NCI-H345 treated with DMSO at 0.1 percent for 48 hours (cell line): ENCODE results near the gene LASP1.

Experiments
- DNase-seq: peaks from one replicate; lab custom pipeline; 2025; ENCODE audit not compliant: unreplicated experiment; lab: John Stamatoyannopoulos, UW

LASP1 gene

GRCh38 chr17:38868817-38869525 lies 887 bp upstream of the LASP1 start:
- peak; percentile 88 for DNase-seq

GRCh38 chr17:38870259-38871165 lies 654 bp downstream of the LASP1 start:
- no peak for DNase-seq

- no peak for DNase-seq
Observed at GRCh38 chr17:38871247-38872015, 1.6 kb downstream of the LASP1 start.

- DNase-seq = no peak
Observed at GRCh38 chr17:38872027-38872511, 2.2 kb downstream of the LASP1 start.

GRCh38 chr17:38872671-38873385 lies 3.0 kb downstream of the LASP1 start:
- no peak for DNase-seq

- DNase-seq = no peak
Observed at GRCh38 chr17:38873640-38874380, 4.0 kb downstream of the LASP1 start.

GRCh38 chr17:38874505-38875400 lies 4.9 kb downstream of the LASP1 start:
- DNase-seq = no peak

GRCh38 chr17:38875477-38876075 lies 5.7 kb downstream of the LASP1 start:
- DNase-seq = no peak

GRCh38 chr17:38877130-38877851 lies 7.4 kb downstream of the LASP1 start:
- DNase-seq = no peak

- no peak for DNase-seq
Observed at GRCh38 chr17:38879878-38880665, 10.2 kb downstream of the LASP1 start.

- no peak for DNase-seq
Observed at GRCh38 chr17:38881600-38882191, 11.8 kb downstream of the LASP1 start.

- DNase-seq = no peak
Observed at GRCh38 chr17:38882870-38883269, 13.0 kb downstream of the LASP1 start.

- DNase-seq = no peak
Observed at GRCh38 chr17:38883592-38884526, 14.0 kb downstream of the LASP1 start.

GRCh38 chr17:38885044-38885727 lies 15.3 kb downstream of the LASP1 start:
- no peak for DNase-seq
